Uterine smooth muscle cell (primary cell): ENCODE results near the gene IRAK1BP1. TPM values are rescaled to one million over a fixed set of nuclear protein-coding genes. Genes with fewer than 3 reads are reported as not detected.

Experiments
- total RNA-seq: library from RNA; depleted of rRNA; stranded (reverse); fragments of >200 nt; gene quantifications from 2 replicates; pipeline ENCODE4 v1.2.3, GENCODE V29; 2014

The IRAK1BP1 gene, protein sequence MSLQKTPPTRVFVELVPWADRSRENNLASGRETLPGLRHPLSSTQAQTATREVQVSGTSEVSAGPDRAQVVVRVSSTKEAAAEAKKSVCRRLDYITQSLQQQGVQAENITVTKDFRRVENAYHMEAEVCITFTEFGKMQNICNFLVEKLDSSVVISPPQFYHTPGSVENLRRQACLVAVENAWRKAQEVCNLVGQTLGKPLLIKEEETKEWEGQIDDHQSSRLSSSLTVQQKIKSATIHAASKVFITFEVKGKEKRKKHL
- 3.7 and 5.4 TPM in 2 replicates for total RNA-seq

DNA sequence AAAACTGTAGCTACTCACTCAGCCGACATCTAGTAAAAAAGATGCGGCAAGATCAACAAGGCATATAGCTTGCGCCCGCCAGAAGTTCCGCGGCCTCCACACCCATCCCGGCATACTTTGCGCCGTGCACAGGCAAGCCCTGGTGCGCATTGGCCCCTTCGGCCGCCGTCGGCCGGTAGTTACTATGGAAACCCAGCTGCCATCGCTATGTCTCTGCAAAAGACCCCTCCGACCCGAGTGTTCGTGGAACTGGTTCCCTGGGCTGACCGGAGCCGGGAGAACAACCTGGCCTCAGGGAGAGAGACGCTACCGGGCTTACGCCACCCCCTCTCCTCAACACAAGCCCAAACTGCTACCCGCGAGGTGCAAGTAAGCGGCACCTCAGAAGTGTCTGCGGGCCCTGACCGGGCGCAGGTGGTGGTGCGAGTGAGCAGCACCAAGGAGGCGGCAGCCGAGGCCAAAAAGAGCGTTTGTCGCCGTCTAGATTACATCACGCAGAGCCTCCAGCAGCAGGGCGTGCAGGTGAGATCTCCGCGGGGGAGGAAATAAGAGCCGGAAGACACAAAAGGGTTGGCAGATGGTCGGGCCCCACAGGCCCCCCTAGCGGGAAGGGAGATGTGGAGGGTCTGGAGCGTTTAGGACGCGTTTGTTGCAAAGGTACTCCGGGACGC is at the start of gene IRAK1BP1:
Gene IRAK1BP1 (plus strand): TSS at position 182 of the 671 bp plus-strand sequence. CDS start 26 bp downstream, at position 208.

Other genes with a start within 250 kb of the IRAK1BP1 start
- 28.2 and 32.2 TPM in 2 replicates for gene PHIP, start 210.7 kb downstream of the IRAK1BP1 start, total RNA-seq